ENCODE data around the gene MYOZ1. TPM values are rescaled to one million over a fixed set of nuclear protein-coding genes. Genes with fewer than 3 reads are reported as not detected.

The MYOZ1 gene
- total and polyA plus RNA-seq, 10 donors: 0.26 to 2.1 (median 0.60) TPM; not detected in 2

DNA sequence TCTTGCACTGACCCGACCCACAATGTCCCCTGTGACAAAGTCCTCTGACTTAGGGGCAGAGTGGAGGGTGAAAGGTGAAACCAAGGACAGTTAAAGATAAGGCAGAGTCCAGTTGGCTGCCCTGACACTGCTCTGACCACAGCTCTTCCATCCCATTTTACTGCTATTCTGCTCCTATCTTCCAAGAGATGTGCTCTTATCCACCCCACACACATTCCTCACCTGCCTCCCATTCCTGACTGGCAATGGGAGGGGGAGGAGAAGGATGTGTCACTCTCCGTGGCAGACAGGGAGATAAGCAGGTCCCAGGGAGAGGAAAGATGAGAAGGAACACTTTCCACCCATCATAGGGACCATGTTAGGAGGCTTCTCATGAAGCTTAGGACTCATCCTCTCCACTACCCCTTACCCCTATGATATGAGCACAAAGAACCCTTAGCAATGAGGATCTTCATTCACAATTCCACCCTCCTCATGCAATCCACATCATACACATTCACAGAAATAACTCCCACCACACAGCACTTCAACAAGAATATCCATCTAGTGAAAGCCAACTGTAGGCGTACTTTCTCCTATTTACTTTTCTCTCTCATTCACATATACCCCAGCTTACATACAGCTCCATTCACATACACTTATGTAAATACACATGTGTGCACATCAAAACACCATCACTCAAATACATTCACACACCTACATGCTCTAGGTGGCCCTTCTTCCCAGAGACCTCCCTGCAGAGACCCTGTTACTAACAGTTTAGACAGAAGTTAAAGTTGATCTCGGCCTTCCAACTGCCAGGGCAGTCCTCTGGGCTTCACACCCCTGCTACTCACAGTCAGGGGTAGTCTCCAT is 7.9 kb upstream of the MYOZ1 start:
- intact Hi-C loops (cut with DNase I; ENCODE audit: low total_unique reads): loop anchor here (10.0 kb wide), 1 partner anchor 384 kb away; no protein-coding TSS in a partner anchor
- 75 to 91% (median 84%) methylated on average over 4 of the region's 4 CpGs for WGBS, 5 donors

DNA sequence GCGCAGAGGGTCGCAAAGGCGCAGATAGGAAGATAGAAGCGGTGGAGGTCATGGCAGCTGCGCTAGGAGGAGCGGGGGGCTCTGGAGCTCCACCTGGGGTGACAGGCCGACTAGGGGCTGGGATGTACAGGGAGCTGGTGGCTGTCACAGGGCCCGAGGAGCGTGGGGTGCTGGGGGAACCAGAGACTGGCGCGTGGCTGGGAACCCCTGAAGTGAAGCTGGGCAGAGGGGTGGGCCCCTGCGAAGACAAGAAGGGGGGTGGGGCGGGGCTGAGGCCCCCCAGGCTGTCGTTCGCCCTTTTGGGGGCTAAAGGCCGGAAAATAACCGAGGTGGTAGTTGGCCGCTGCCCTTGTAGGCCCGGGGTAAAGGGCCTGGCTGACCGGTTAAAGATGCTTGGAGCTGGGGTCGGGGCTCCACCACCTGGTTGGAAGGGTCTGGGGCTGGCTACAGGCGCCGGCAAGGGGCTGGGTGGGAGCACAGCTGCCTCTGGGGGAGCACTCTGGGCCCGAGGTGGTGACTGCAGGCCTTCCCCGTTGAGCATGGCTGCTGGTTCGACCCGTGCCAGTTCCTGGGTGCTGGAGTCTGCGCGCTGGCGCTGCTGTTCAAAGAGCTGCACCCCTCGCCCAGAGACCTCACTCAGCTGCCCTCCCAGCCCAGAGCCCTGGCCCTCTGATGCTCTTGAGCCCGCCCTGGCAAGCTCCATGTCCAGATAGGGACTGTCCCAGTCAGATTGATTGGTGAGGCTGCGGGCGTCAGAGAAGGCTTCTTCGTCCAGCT is 6.8 kb upstream of the MYOZ1 start:
- Histone ChIP-seq H3K9me3 (no peaks in the 10 kb centered on the region), H3K4me3 (peak overlapping the region; percentile 49 to 72 (median 56)), H3K36me3 (no peaks in the 10 kb centered on the region), H3K27ac (peak overlapping the region in 2 of 8 donors; percentile 44 to 55), H3K4me1 (peaks cover 0 to 31% (median 18%) of the 10 kb centered on the region in 6 donors), H3K27me3 (replicated peaks in 1 of 7) (peaks cover 0 to 20% (median 0%) of the 10 kb centered on the region in 7 donors)
- no peak for DNase-seq
- TF ChIP-seq POLR2AphosphoS5 (IDR thresholded peaks at IDR 0.05) (no peak), POLR2A (IDR thresholded peaks at IDR 0.05) (no peak)
- TF ChIP-seq, protein P1, sequence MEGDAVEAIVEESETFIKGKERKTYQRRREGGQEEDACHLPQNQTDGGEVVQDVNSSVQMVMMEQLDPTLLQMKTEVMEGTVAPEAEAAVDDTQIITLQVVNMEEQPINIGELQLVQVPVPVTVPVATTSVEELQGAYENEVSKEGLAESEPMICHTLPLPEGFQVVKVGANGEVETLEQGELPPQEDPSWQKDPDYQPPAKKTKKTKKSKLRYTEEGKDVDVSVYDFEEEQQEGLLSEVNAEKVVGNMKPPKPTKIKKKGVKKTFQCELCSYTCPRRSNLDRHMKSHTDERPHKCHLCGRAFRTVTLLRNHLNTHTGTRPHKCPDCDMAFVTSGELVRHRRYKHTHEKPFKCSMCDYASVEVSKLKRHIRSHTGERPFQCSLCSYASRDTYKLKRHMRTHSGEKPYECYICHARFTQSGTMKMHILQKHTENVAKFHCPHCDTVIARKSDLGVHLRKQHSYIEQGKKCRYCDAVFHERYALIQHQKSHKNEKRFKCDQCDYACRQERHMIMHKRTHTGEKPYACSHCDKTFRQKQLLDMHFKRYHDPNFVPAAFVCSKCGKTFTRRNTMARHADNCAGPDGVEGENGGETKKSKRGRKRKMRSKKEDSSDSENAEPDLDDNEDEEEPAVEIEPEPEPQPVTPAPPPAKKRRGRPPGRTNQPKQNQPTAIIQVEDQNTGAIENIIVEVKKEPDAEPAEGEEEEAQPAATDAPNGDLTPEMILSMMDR (IDR thresholded peaks at IDR 0.05 in 8 of 11, conservative IDR thresholded peaks at IDR 0.05 in 3 of 11): no peak
- intact Hi-C loops (cut with DNase I; ENCODE audit: low total_unique reads): loop anchor here (10.0 kb wide), 1 partner anchor 383 kb away; no protein-coding TSS in a partner anchor
- WGBS, 5 donors: 28 to 43% (median 38%) methylated on average over 23 to 35 of the region's 35 CpGs

More for the DNA sequence above, 7.9 kb upstream of the MYOZ1 start:
- TF ChIP-seq POLR2AphosphoS5 (IDR thresholded peaks at IDR 0.05) (no peak), POLR2A (IDR thresholded peaks at IDR 0.05) (no peak)
- TF ChIP-seq, protein P1 (IDR thresholded peaks at IDR 0.05 in 8 of 11, conservative IDR thresholded peaks at IDR 0.05 in 3 of 11): no peak
- no peaks in the 10 kb centered on the region for H3K9me3 ChIP-seq
- no peaks in the 10 kb centered on the region for H3K36me3 ChIP-seq
- H3K4me1 ChIP-seq: peaks cover 0 to 22% (median 10%) of the 10 kb centered on the region in 6 donors
- no peak overlapping the region for H3K4me3 ChIP-seq
- no peak overlapping the region for H3K27ac ChIP-seq
- DNase-seq: no peak
- H3K27me3 ChIP-seq (replicated peaks in 1 of 7): peaks cover 0 to 20% (median 0%) of the 10 kb centered on the region in 7 donors

DNA sequence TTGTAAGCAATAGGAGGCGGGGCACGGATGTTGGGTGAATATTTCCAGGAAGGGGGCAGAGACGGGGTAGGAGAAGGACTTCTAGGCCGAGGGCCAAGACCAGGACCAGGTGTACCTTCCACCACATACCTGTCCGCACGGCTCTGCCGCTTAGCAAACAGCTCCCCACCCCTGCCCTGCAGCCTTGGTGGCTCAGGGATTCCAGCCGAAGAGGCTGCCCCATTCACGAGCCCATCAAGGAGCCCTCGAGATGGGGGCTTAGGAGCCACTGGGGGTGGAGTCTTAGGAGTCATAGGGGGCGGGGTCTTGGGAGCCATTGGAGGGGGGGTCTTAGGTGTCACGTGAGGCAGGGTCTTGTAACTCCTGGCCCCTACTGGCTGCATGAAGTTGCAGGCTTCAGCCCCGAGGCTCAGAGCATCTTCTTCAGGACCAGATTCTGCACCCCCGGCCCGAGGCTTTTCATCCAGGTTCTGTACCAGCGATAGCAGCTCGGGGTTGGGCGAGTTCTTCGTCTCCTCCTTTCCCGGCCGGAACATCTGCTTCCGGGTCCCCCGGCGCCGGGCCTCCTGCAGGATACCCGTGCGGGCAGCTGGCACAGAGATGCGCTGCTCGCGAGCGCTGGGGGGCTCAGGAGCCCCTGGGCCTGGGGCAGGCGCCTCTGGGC is 6.1 kb upstream of the MYOZ1 start:
- peaks cover 0 to 31% (median 18%) of the 10 kb centered on the region in 6 donors for H3K4me1 ChIP-seq
- peaks cover 0 to 20% (median 0%) of the 10 kb centered on the region in 7 donors for H3K27me3 ChIP-seq (replicated peaks in 1 of 7)
- H3K27ac ChIP-seq: peak overlapping the region in 2 of 8 donors; percentile 44 to 55
- peak; percentile 80 for DNase-seq
- H3K36me3 ChIP-seq: no peaks in the 10 kb centered on the region
- peak overlapping the region; percentile 49 to 72 (median 56) for H3K4me3 ChIP-seq
- H3K9me3 ChIP-seq: no peaks in the 10 kb centered on the region
- TF ChIP-seq, protein P1 (IDR thresholded peaks at IDR 0.05 in 8 of 11, conservative IDR thresholded peaks at IDR 0.05 in 3 of 11): no peak
- peak in 2 of 3 donors; percentile 54 to 61 for TF ChIP-seq POLR2AphosphoS5 (IDR thresholded peaks at IDR 0.05)
- intact Hi-C loops (cut with DNase I; ENCODE audit: low total_unique reads): loop anchor here (10.0 kb wide), 1 partner anchor 383 kb away; no protein-coding TSS in a partner anchor
- WGBS, 5 donors: 18 to 27% (median 20%) methylated on average over 22 to 32 of the region's 32 CpGs
